KOPT-K1 (cell line): ENCODE measurements around the gene FZR1.

Source experiments
- H3K27ac ChIP-seq: fragments of 200-600 bp; sonication (generic); 2 replicates; pipeline ENCODE4 v1.5.1; 2016; ENCODE audit warnings: antibody characterized with exemption, mild to moderate bottlenecking, low read depth, low read length; ENCODE audit not compliant: poor library complexity, severe bottlenecking
- H3K36me3 ChIP-seq: fragments of 200-600 bp; sonication (generic); 2 replicates; pipeline ENCODE4 v1.5.1; 2017; ENCODE audit warnings: antibody characterized with exemption, mild to moderate bottlenecking, low read length, moderate library complexity; ENCODE audit not compliant: insufficient read depth
- H3K9me3 ChIP-seq: fragments of 200-600 bp; sonication (generic); 2 replicates; pipeline ENCODE4 v1.5.1; 2017; ENCODE audit warnings: antibody characterized with exemption, low read length, mild to moderate bottlenecking; ENCODE audit not compliant: insufficient read depth, poor library complexity, severe bottlenecking

FZR1 gene

GRCh38 chr19:3467437-3468198 is 38.5 kb upstream of the FZR1 start:
- Histone ChIP-seq H3K9me3 (peaks cover 11% of the 10 kb centered on the region), H3K27ac (no peak overlapping the region), H3K36me3 (no peaks in the 10 kb centered on the region)

DNA sequence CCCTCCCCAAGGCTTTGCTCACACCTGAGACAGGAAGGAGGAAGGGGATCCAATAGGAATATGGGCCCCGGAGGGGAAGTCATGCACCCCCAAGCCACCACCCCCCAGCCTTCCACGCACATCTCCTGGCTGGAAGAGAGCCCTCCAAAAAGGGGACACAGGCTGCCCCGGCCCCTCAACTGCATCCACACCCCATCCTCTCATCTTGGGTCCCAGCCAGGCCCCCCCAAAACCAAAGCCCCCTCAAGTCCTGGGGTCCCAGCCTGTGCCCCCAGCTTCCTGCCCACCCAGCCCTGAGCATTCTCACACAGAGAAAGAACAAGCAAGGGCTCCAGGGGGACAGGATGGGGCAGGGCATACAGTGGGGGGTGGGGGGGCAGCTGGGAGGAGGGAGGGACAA is 37.9 kb upstream of the FZR1 start:
- Histone ChIP-seq H3K36me3 (no peaks in the 10 kb centered on the region), H3K9me3 (peaks cover 11% of the 10 kb centered on the region), H3K27ac (no peak overlapping the region)

DNA sequence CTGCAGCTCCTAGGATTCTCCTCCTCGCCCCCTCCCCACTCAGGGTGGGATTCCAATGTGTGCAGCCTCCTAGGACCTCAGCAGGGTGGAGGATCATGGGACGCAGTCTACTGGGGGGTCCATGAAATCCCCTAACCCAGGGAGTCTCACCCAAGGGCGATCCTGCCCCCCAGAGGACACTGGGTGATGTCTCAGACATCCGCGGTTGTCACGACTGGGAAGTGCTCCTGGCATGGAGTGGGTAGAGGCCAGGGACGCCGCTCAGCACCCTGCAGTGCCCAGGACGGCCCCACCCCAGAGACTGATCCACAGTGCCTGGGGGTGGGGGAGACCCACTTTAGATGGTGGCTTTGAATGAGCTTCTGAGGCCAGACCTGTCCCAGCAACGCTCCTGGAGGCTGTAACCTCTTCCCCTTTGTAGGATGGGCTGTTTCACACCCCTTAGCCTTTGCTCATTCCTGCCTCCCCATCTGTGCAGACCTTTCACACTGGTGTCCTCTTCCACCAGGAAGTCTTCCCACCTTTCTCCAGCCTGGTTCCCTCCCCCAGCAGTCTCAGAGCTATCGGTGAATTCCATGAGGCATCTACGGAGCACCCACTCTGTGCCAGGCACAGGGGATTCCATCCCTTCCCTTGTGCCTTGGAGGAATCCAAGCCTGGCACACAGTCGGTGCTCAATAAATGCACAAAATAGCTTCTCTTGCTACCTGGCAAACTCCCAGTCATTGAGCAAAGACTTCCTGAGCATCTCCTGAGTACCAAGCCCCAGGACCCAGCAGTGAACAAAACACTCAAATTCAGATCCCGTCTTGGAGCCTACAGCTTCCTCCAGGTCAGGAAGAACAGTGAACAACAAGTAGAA is 36.2 kb upstream of the FZR1 start:
- Histone ChIP-seq H3K36me3 (peaks cover 12% of the 10 kb centered on the region; the same call in 1 of the 2 replicates), H3K9me3 (peaks cover 11% of the 10 kb centered on the region), H3K27ac (no peak overlapping the region)

- Histone ChIP-seq H3K27ac (no peak overlapping the region), H3K9me3 (peaks cover 11% of the 10 kb centered on the region), H3K36me3 (peaks cover 19% of the 10 kb centered on the region; the same call in 1 of the 2 replicates)
Measured at GRCh38 chr19:3470500-3471128, 35.5 kb upstream of the FZR1 start.

- Histone ChIP-seq H3K36me3 (peaks cover 29% of the 10 kb centered on the region; the same call in 1 of the 2 replicates), H3K27ac (no peak overlapping the region)
Measured at GRCh38 chr19:3471954-3472655, 34.0 kb upstream of the FZR1 start.

DNA sequence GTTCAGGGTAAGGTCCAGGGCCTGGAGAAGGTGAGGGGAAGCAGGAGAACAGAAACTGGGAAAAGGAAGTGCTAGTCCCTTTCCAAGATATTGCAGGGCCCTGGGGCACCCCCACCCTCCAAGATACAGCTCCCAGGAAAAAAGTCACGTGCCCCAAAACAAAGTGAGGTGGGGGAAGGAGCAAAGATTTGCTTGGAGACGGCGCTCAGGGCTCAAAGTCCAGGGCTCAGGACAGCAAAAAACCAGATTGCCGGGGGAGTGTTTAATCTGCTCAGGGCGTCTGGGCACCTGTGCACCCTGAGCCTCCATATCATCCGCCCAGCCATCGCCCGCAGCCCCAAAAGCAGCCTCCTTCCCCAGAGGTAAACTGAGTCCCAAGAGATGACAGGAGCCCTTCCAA is 32.1 kb upstream of the FZR1 start:
- peaks cover 29% of the 10 kb centered on the region; the same call in 1 of the 2 replicates for H3K36me3 ChIP-seq
- H3K27ac ChIP-seq = no peak overlapping the region
- H3K9me3 ChIP-seq = no peaks in the 10 kb centered on the region

More at GRCh38 chr19:3471954-3472655, 34.0 kb upstream of the FZR1 start:
- H3K9me3 ChIP-seq = peaks cover 10% of the 10 kb centered on the region

- Histone ChIP-seq H3K9me3 (no peaks in the 10 kb centered on the region), H3K27ac (no peak overlapping the region), H3K36me3 (peaks cover 29% of the 10 kb centered on the region; the same call in 1 of the 2 replicates)
Measured at GRCh38 chr19:3474614-3475013, 31.5 kb upstream of the FZR1 start.

GRCh38 chr19:3475449-3475848 is 30.7 kb upstream of the FZR1 start:
- peaks cover 29% of the 10 kb centered on the region; the same call in 1 of the 2 replicates for H3K36me3 ChIP-seq
- no peaks in the 10 kb centered on the region for H3K9me3 ChIP-seq
- no peak overlapping the region for H3K27ac ChIP-seq

DNA sequence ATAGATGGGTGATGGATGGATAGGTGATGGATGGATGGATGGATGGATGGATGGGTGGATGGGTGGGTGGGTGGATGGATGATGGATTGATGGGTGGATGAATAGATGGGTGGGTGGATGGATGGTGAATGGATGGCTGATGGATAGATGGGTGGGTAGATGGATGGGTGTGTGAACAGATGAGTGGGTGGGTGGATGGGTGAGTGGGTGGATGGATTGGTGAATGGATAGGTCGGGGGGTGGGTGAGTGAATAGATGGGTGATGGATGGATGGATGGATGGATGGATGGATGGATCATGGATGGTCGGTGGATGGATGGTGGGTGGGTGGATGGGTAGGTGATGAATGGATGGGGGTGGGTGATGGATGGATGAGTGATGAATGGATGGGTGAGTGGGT is 29.3 kb upstream of the FZR1 start:
- H3K36me3 ChIP-seq = peaks cover 29% of the 10 kb centered on the region; the same call in 1 of the 2 replicates
- H3K27ac ChIP-seq = no peak overlapping the region
- H3K9me3 ChIP-seq = no peaks in the 10 kb centered on the region

GRCh38 chr19:3477506-3477905 is 28.6 kb upstream of the FZR1 start:
- Histone ChIP-seq H3K36me3 (peaks cover 29% of the 10 kb centered on the region; the same call in 1 of the 2 replicates), H3K27ac (peak overlapping the region; percentile 73), H3K9me3 (no peaks in the 10 kb centered on the region)

DNA sequence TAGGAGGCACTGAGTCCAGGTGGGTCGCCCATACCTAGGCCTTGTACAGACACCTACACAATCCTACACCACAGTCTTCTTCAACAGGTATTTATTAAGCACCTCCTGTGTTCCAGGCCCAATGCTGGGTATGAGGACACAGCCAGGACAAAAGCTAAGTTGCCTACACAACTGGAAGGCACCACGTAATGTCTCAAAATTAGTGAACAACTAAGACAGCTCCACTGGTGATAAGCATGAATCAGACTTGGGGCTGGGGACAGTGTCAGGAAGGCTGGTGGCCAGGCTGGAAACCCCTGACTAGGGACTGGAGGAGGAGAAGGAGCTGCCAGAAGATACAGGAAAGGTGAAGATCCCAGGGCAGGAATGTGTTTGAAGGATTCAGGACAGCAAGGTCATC is 28.2 kb upstream of the FZR1 start:
- Histone ChIP-seq H3K27ac (peak overlapping the region; percentile 73), H3K36me3 (peaks cover 29% of the 10 kb centered on the region; the same call in 1 of the 2 replicates), H3K9me3 (no peaks in the 10 kb centered on the region)

GRCh38 chr19:3478409-3479176 is 27.5 kb upstream of the FZR1 start:
- H3K36me3 ChIP-seq = peaks cover 29% of the 10 kb centered on the region; the same call in 1 of the 2 replicates
- no peaks in the 10 kb centered on the region for H3K9me3 ChIP-seq
- H3K27ac ChIP-seq = peak overlapping the region; percentile 73

GRCh38 chr19:3479177-3479833 is 26.8 kb upstream of the FZR1 start:
- peaks cover 23% of the 10 kb centered on the region; the same call in 1 of the 2 replicates for H3K36me3 ChIP-seq
- peak overlapping the region; percentile 73 for H3K27ac ChIP-seq
- H3K9me3 ChIP-seq = no peaks in the 10 kb centered on the region
